Right lobe of liver (tissue), 6 donors: ENCODE results near the gene CYP27C1. TPM values are rescaled to one million over a fixed set of nuclear protein-coding genes. Genes with fewer than 3 reads are reported as not detected.

Source experiments
- ATAC-seq, 4 donors: fragments of 200-7000 bp; cut with Tn5 transposase; one replicate each; pipeline ENCODE4 v1.9.1; 2020; ENCODE audit warnings: mild to moderate bottlenecking in 4 of 4, moderate library complexity in 4 of 4
- DNase-seq, 3 donors: peaks; one replicate each; pipeline ENCODE4 v3.0.0-alpha.2; 2020
- H3K27ac ChIP-seq, 3 donors: fragments of 200-600 bp; one replicate each; pipeline ENCODE4 v1.8.0; 2022
- H3K27me3 ChIP-seq, 2 donors: fragments of 200-600 bp; one replicate each; pipeline ENCODE4 v1.8.0; 2022
- H3K36me3 ChIP-seq, 4 donors: fragments of 200-600 bp; sonication (generic) in 1 of 4; one replicate each; pipeline versions ENCODE4 v1.5.1 to v1.8.0; 2017 to 2022; ENCODE audit warnings: control low read depth in 1 of 4
- H3K4me1 ChIP-seq, 4 donors: fragments of 200-600 bp; sonication (generic) in 1 of 4; one replicate each; pipeline versions ENCODE4 v1.5.1 to v1.8.0; 2017 to 2022; ENCODE audit warnings: control low read depth in 1 of 4
- H3K4me3 ChIP-seq, 3 donors: fragments of 200-600 bp; one replicate each; pipeline ENCODE4 v1.8.0; 2022
- H3K9me3 ChIP-seq, 4 donors: fragments of 200-600 bp; sonication (generic) in 1 of 4; one replicate each; pipeline versions ENCODE4 v1.5.1 to v1.8.0; 2017 to 2022; ENCODE audit warnings: control low read depth in 1 of 4
- POLR2A ChIP-seq: fragments of 450-650 bp; IDR thresholded peaks from one replicate; pipeline ENCODE4 v1.6.1; 2017; ENCODE audit warnings: antibody characterized with exemption, mild to moderate bottlenecking
- WGBS: methylation state at CpG from one replicate; pipeline ENCODE4 v1.1.6; 2018; ENCODE audit warnings: low coverage, low lambda C conversion rate; ENCODE audit not compliant: insufficient coverage; ENCODE audit errors: missing lambda C conversion rate; 5-methylcytosine and 5-hydroxymethylcytosine counted together
- intact Hi-C, 2 donors: fragments of 100-400 bp; cut with DNase I; formaldehyde crosslinking; loops; one replicate each; pipeline versions ENCODE4 v1.11.2 to v1.14.1; 2022
- total RNA-seq, 6 experiments: library from RNA; depleted of rRNA in 2 of 6; stranded (reverse); fragments of >200 nt in 2 of 6; fragmentation: NEBNext Ultra II Directional in 3 of 6; extraction: Animal tissue kit (Norgen Biotek cat#: 25700) in 3 of 6; gene quantifications; one replicate each; pipeline versions ENCODE4 v1.1.0 to v1.2.4, GENCODE V29; 2016 to 2023
- TF ChIP-seq, protein P1 (sequence below), 4 donors: fragments of 200-600 bp in 3 of 4; fragments of 450-650 bp in 1 of 4; IDR thresholded peaks; one replicate each; pipeline versions ENCODE4 v1.5.1 to v1.8.0; 2016 to 2022; ENCODE audit warnings: antibody characterized with exemption in 4 of 4, mild to moderate bottlenecking in 2 of 4
- donor health status: DM: no; HTN: yes; CAD: no.
- donor health status: DM: no; HTN: no; CAD: no.
- donor health status: DM: no; HTN: no; CAD: no.
- donor health status: DM: no; HTN: yes; CAD: no.
- donor health status: DM: no; HTN: yes; CAD: no.

CYP27C1 gene
- total RNA-seq, 6 experiments from 2014 or later: 0.05 TPM; not detected in 5

DNA sequence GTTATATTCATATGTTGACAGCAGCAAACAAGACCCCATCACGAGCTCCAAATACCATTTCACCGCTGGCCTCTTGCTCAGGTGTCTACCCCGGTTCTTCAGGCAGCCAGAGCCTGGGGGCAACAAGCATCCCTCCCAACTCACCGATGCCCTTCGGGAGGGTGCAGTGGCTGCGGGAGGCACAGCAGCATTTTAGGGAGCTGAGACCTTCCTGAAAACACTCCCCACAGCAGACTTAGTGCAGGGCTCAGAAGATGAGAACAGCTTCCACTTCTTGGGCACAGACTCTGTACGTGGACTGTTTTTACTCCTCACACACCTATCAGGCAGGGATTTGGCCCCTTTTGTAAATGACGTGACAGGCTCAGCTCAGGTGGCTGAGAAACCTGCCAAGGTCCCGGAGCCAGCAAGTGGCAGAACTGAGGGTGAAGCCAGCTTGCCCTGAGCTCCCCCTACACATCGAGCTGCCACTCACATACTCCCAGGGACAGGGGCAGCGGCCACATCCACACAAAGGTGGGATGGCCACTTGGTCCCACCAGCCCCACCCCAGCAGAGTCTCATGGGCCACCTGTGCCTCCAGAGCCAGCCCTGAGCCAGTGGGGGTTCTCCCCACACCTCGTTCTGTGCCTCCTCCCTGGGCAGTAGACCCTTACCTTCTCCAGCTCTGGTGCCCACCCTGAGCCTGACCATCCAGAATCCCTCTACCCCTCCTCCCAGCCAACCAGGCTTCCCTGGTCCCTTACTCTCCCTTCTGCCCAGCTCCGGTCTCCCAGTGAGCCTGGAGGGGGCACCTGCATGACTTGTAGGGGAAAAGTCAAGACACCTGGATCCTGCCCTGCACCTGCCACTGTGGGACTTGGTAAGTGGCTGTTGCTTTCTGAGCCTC lies 28.5 kb downstream of the CYP27C1 start:
- DNase-seq (no peak), ATAC-seq (no peak)
- Histone ChIP-seq H3K4me1 (peaks cover 0 to 24% (median 9%) of the 10 kb centered on the region in 4 donors), H3K4me3 (no peak overlapping the region), H3K9me3 (no peaks in the 10 kb centered on the region), H3K27ac (no peak overlapping the region), H3K36me3 (no peaks in the 10 kb centered on the region), H3K27me3 (no peaks in the 10 kb centered on the region)
- 78% methylated on average over 3 of the region's 13 CpGs for WGBS
- TF ChIP-seq POLR2A: no peak
- TF ChIP-seq, protein P1, sequence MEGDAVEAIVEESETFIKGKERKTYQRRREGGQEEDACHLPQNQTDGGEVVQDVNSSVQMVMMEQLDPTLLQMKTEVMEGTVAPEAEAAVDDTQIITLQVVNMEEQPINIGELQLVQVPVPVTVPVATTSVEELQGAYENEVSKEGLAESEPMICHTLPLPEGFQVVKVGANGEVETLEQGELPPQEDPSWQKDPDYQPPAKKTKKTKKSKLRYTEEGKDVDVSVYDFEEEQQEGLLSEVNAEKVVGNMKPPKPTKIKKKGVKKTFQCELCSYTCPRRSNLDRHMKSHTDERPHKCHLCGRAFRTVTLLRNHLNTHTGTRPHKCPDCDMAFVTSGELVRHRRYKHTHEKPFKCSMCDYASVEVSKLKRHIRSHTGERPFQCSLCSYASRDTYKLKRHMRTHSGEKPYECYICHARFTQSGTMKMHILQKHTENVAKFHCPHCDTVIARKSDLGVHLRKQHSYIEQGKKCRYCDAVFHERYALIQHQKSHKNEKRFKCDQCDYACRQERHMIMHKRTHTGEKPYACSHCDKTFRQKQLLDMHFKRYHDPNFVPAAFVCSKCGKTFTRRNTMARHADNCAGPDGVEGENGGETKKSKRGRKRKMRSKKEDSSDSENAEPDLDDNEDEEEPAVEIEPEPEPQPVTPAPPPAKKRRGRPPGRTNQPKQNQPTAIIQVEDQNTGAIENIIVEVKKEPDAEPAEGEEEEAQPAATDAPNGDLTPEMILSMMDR (IDR thresholded peaks at IDR 0.05): no peak
- intact Hi-C loops: no loop called here

DNA sequence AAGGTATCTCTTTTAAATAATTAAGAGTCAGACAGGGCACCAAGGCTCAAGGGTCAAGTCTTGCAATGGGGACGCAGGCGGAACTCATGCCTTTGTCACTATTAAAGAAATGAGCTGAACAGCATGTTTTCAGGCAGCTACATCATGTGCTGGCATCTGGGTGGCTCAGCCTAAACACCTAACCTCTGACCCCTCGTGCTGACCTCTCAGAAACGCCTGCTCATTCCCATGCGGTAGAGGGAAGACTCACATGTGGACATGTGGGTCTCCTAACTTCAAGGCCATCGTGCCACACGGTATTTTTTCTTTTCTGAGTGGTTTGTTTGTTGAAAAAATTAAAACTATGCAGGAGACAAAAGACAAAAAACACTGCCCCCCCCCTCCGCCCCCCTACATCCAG lies 31.3 kb downstream of the CYP27C1 start:
- no peaks in the 10 kb centered on the region for H3K36me3 ChIP-seq
- no peak overlapping the region for H3K27ac ChIP-seq
- intact Hi-C loops: no loop called here
- DNase-seq: no peak
- no peaks in the 10 kb centered on the region for H3K27me3 ChIP-seq
- 78% methylated on average over 8 of the region's 8 CpGs for WGBS
- TF ChIP-seq, protein P1 (IDR thresholded peaks at IDR 0.05): no peak
- TF ChIP-seq POLR2A: no peak
- no peaks in the 10 kb centered on the region for H3K9me3 ChIP-seq
- no peak overlapping the region for H3K4me3 ChIP-seq
- H3K4me1 ChIP-seq: peaks cover 0 to 8% (median 4%) of the 10 kb centered on the region in 4 donors
- ATAC-seq: no peak

GRCh38 chr2:127187831-127188230 lies 32.3 kb downstream of the CYP27C1 start:
- Histone ChIP-seq H3K27me3 (no peaks in the 10 kb centered on the region), H3K4me3 (no peak overlapping the region), H3K27ac (no peak overlapping the region), H3K36me3 (no peaks in the 10 kb centered on the region), H3K9me3 (no peaks in the 10 kb centered on the region), H3K4me1 (no peaks in the 10 kb centered on the region)
- no peak for ATAC-seq
- TF ChIP-seq, protein P1 (IDR thresholded peaks at IDR 0.05): no peak
- TF ChIP-seq POLR2A: no peak
- 80% methylated on average over 7 of the region's 10 CpGs for WGBS
- DNase-seq: no peak
- intact Hi-C loops: no loop called here

GRCh38 chr2:127187081-127187775 lies 32.9 kb downstream of the CYP27C1 start:
- Histone ChIP-seq H3K4me1 (no peaks in the 10 kb centered on the region), H3K9me3 (no peaks in the 10 kb centered on the region), H3K27ac (no peak overlapping the region), H3K27me3 (no peaks in the 10 kb centered on the region), H3K4me3 (no peak overlapping the region), H3K36me3 (no peaks in the 10 kb centered on the region)
- DNase-seq (no peak), ATAC-seq (no peak)
- intact Hi-C loops: no loop called here
- WGBS: 69% methylated on average over 11 of the region's 17 CpGs
- no peak for TF ChIP-seq POLR2A
- TF ChIP-seq, protein P1 (IDR thresholded peaks at IDR 0.05): no peak
